HG03039 (cell line): Measurements from ENCODE around the gene S1PR3.
"Not testable (repeated sequence)": the region's sequence is repeated elsewhere in the genome, so short reads cannot be mapped to it uniquely, and the experiment has no call there.

Experiments
- ATAC-seq: cut with Tn5 transposase; IDR thresholded peaks from one replicate; pipeline ENCODE4 v1.9.1; 2021; ENCODE audit warnings: mild to moderate bottlenecking, moderate library complexity; ENCODE audit not compliant: unreplicated experiment

The S1PR3 gene

DNA sequence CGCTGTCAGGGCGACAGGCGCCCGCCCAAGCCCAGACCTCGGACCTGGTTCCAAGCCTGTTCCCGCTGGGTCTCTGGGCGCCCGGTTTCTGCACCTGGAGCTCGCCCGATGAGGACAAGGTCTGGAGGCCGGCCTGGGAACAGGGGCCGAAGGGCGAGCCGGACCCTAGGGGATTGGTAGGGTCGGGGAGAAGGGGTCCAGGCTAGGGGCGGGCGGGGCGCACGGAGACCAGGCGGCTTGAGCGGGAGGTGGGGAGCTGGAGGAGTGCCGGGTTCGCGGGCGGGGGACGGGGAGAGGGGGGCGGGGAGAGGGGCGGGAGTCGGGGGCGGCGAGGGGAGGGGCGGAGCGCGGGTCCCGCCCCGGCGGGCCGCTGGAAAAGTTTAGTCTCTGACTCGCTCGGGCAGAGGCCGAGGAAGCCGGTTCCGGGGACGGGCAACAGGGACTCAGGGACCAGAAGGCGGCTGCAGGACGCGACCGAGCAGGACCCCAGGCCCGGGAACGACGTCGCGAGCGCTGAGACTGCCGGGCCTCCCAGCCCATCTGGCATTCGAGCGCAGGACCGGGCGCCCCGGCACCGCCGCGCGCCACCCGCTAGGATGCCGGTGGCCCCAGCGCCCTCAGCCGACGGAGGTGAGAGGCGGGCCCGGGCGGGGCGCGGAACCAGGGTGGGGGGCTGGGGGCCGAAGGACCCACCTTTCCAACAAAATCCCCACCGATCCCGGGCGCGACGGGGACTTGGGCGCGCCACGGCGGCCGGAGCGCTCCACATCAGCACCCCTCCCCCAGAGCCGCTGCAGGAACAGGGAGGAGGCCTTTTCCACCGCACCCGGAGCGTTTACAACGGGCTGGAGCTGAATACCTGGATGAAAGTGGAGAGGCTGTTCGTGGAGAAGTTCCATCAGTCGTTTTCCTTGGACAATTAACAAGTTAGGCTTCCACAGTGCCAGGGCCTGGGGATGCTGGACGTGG is at the start of gene S1PR3:
S1PR3 (plus strand) TSS at position 403 of the 969 bp plus-strand sequence. CDS start 9,733 bp downstream, outside the sequence.
- ATAC-seq = no peak

- ATAC-seq = not testable (repeated sequence)
Measured at GRCh38 chr9:88941586-88941985, 49.7 kb upstream of the S1PR3 start.

DNA sequence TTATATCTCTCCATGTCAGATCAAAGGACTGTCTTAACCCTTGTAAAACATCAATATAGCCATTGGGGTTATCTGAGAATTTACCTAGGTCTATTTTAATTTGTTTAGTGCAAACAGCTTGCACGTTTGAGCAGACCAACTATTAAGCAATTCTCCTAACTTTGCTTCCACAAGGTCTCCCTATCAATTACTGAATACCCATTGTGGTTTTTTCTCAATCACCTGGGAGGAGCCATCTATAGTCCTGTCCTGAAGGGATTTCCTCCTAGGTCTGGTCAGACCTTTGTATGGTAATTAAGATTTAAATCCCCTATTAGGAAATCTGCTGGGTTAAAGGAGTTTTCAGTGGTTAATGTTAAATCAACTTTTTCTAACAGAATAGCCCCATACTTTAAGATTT is 48.9 kb upstream of the S1PR3 start:
- ATAC-seq = no peak

DNA sequence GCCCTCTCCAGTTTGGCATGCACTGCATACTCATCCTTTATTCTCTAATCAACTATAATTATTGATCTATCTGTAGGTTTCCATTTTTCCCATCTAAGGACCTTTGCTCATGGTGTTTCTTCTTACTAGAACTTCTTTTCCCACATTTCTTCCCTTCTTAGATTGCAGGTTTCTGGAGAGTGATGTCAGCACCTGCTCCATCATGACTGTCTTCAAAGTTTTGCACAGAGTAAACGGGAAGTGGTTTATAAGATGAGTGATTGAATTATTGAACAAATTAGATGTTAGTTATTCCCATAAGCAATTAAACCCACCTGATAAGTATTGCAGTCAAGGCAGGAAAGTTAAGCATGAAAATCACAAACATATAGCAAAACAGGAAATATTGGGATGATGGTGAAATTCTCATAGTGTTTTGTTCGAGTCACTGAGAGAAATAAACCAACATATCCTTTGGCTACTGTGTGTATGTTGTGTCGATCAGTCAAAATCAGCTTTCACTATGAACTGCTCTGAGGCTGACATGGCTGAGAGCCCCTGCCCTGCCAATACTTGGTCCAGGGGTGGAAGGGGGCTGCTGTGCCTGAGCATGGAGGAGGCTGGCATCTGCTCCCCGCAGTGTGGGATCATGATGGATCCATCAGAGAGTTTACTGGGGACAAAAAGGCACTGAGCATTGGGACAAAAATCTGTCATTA is 45.5 kb upstream of the S1PR3 start:
- no peak for ATAC-seq

- ATAC-seq = no peak
Measured at GRCh38 chr9:88947581-88948573, 43.4 kb upstream of the S1PR3 start.

- ATAC-seq = no peak
Measured at GRCh38 chr9:88949425-88949824, 41.8 kb upstream of the S1PR3 start.

- ATAC-seq = no peak
Measured at GRCh38 chr9:88949961-88950340, 41.3 kb upstream of the S1PR3 start.

- ATAC-seq = no peak
Measured at GRCh38 chr9:88950341-88951154, 40.7 kb upstream of the S1PR3 start.

DNA sequence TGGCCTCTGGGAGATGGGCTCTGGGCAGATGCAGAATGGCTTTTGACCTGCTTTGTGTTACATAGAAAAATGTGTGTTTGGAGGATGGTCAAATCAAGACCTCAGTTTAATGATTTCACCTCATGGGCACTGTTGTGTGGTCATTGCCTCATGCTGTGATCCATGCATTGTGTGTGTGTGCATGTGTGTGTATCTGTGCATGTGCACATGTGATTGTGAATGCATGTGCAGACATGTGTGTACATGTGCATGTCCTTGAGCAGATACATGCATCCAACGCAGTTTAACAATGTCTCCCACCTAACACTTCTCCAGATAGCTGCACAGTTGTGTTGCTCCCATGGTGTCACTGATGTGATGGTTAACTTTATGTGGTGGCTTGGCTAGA is 40.1 kb upstream of the S1PR3 start:
- no peak for ATAC-seq

- ATAC-seq = no peak
Measured at GRCh38 chr9:88952086-88952615, 39.1 kb upstream of the S1PR3 start.

DNA sequence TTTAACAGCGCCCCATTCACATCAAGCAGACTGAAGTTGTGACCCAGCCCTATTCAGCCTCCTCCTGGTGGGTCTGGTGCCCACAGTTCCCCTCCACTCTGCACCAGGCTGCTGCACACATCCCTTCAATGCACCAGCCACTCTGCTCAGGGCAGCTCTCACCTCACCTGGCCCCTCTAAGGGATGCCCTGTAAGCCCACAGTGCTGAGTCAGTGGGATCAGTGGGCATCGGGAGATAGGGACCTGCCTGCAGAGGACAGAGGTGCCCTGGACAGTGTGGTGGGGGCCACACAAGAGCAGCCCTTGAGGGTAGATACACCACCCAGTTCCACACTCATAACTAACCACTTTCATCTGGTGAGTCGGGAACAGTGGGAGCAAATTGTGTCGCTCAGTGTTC is 38.3 kb upstream of the S1PR3 start:
- ATAC-seq = no peak

DNA sequence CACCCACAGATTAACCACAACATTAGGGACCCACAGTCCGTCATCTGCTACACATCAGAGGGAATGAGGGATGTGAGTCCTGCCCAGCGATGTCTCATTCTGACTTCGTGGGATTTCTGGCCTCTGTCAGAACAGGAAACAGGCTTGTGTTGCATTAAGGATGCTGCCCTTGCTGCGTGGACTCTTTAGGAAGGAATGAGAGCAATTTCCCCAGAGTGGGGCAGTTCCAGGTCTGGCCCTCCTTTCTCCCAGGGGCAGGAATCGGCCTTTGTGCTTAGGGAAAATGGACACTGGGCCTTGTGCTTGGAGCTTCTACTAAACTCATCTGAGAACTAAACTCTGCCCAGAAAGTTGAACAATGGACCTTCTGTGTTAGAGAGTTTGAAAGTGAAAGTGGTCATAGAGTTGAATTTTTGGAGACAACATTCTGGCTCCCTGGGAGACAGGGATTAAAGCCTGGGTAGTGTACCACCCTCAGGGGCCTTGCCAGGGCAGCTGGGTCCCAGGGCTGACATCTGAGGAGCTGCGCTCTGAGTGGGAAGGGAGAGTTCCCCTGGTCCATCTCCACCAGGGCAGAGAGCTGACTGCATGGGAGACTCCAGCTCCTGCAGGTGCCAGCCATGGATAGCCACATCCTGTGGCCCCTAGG is 37.8 kb upstream of the S1PR3 start:
- ATAC-seq = no peak

DNA sequence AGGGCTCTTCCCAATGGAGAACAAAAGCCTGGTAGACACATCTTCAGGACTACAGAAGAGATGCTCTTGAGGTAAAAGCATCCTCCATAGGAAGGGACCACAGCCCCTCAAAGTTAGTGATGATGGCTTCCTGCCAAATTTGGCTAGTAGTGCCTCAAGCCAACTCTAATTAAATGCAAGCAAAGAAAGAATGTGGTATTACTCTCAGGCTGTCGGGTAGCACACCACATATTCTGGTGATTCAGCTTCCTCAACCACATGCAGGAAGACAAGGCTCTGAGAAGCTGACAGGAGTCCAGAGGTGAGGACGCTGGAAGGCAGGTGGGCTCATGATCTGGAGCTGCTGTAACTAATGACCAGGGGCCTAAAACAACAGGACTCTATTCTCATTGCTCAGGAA is 37.2 kb upstream of the S1PR3 start:
- no peak for ATAC-seq

GRCh38 chr9:88957526-88957925 is 33.7 kb upstream of the S1PR3 start:
- no peak for ATAC-seq

- ATAC-seq = no peak
Measured at GRCh38 chr9:88959727-88960469, 31.4 kb upstream of the S1PR3 start.

- ATAC-seq = no peak
Measured at GRCh38 chr9:88960632-88961031, 30.6 kb upstream of the S1PR3 start.

- ATAC-seq = no peak
Measured at GRCh38 chr9:88965473-88965872, 25.8 kb upstream of the S1PR3 start.

DNA sequence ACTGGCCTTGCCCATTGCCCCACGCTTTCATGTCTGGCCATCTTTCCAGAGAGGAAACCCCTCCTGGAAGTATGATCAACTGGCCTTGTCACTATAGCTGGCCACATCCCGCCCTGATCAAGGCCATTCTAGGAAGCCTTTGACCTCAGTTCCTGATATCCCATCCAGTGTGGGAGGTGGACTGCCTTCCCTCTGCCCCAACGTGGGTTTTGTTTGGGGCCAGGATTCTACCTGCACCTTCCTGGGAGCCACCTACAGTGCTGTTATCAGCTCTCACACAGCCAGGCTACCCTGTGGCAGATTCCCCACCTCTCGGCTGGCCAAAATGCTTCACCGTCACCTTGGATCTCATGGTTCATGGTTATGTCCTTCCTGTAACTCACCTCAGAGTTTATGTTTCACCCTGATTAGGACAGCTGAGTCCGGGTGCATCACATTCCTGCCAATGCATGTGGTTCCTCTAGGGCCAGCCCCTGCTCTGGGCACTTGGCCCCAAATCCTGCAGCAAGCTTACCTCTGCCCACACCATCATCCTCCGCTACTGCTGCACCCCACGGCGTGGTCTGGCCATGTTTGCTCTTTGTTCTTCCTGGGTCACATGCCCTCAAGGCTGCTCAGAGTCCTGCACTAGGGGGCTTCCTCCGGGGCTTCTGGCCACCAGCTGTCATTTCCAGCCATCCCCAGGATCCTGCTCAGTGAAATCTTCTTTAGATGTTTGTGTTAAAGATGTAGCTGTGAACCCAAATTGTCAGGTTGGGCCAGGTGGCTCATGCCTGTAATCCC is 24.2 kb upstream of the S1PR3 start:
- ATAC-seq = no peak
